ENCODE results near the gene REEP3.

- TF ChIP-seq CTCF (IDR thresholded peaks at IDR 0.05; ENCODE audit: poor library complexity) (no peak), EZH2 (IDR thresholded peaks at IDR 0.05; ENCODE audit: borderline replicate concordance) (no peak), EZH2phosphoT487 (IDR thresholded peaks at IDR 0.05; ENCODE audit: low read depth, severe bottlenecking, unreplicated experiment) (no peak)
Measured at GRCh38 chr10:63619426-63619825, 98.2 kb downstream of the REEP3 start.
